HepG2 (cell line): ENCODE data around the gene LRP5. TPM values are rescaled to one million over a fixed set of nuclear protein-coding genes. Genes with fewer than 3 reads are reported as not detected.

Source experiments
- ATAC-seq: fragments of 200-7000 bp; cut with Tn5 transposase; 3 replicates; pipeline ENCODE4 v1.9.1; 2020; ENCODE audit warnings: mild to moderate bottlenecking, moderate library complexity
- BruUV-seq: library from RNA; stranded (reverse); fragments of 400-500 nt; replicated peaks from 2 replicates; lab custom pipeline; 2021; lab: Mats Ljungman, UMichigan
- CTCF ChIA-PET: fragments of 300-600 bp; formaldehyde crosslinking; extraction: SDS; loops from one replicate; lab custom pipeline; 2021; ENCODE audit warnings: low total read pairs, inconsistent platforms, low intra/inter-chr PET ratio; lab: Yijun Ruan, JAX
- POLR2A ChIA-PET: fragments of 350-600 bp; sonication (Branson Sonifier 250); formaldehyde crosslinking; loops from one replicate; lab custom pipeline; 2020; ENCODE audit warnings: antibody characterized with exemption, inconsistent platforms; lab: Yijun Ruan, JAX
- DNase-seq: peaks from one replicate; pipeline ENCODE4 v3.0.0-alpha.2; 2015; ENCODE audit warnings: low spot score
- FAIRE-seq: peaks from 3 replicates; lab custom pipeline; 2011; peaks lifted over from hg19 to GRCh38; lab: Jason Lieb, UNC
- H2AFZ ChIP-seq: one replicate; pipeline ENCODE4 v1.6.1; 2011; ENCODE audit warnings: low read length, inconsistent platforms
- H3K27ac ChIP-seq: fragments of 300-600 bp; 3 replicates; pipeline ENCODE4 v1.8.0; 2011; ENCODE audit warnings: mixed run types, mild to moderate bottlenecking, mixed read lengths, low read length, inconsistent platforms; ENCODE audit not compliant: insufficient read depth; ENCODE audit errors: extremely low read length
- H3K27me3 ChIP-seq, 2 experiments: fragments of 200-600 bp in 1 of 2; 2 replicates in 1 of 2; 3 replicates in 1 of 2; pipeline versions ENCODE4 v1.6.0 to v1.8.0; 2011; ENCODE audit warnings: low read length in 2 of 2, mild to moderate bottlenecking in 2 of 2, moderate library complexity in 2 of 2, inconsistent platforms in 1 of 2; ENCODE audit not compliant: insufficient read depth in 2 of 2, control insufficient read depth in 1 of 2
- H3K36me3 ChIP-seq, 2 experiments: fragments of 200-600 bp in 1 of 2; replicated peaks in 1 of 2; 2 replicates in 1 of 2; 3 replicates in 1 of 2; pipeline versions ENCODE4 v1.5.1 to v1.8.0; 2011; ENCODE audit warnings: low read length in 2 of 2, inconsistent platforms in 1 of 2; ENCODE audit not compliant: insufficient read depth in 2 of 2, control insufficient read depth in 1 of 2
- H3K4me1 ChIP-seq: 2 replicates; pipeline ENCODE4 v1.5.1; 2012; ENCODE audit warnings: low read length, inconsistent platforms; ENCODE audit not compliant: insufficient read depth
- H3K4me2 ChIP-seq: 2 replicates; pipeline ENCODE4 v1.6.0; 2011; ENCODE audit warnings: low read depth, low read length, inconsistent platforms
- H3K4me3 ChIP-seq, 3 experiments: fragments of 200-600 bp in 1 of 3; sonication (generic), shearing (Covaris generic) in 1 of 3; replicated peaks in 1 of 3; 2 replicates each; pipeline ENCODE4 v1.5.1; 2011 to 2016; ENCODE audit warnings: low read length in 3 of 3, inconsistent platforms in 2 of 3, low read depth in 2 of 3, mild to moderate bottlenecking in 2 of 3, control low read depth in 1 of 3, mixed read lengths in 1 of 3; ENCODE audit not compliant: insufficient read depth in 1 of 3
- H3K79me2 ChIP-seq: one replicate; pipeline ENCODE4 v1.6.1; 2011; ENCODE audit warnings: low read length, inconsistent platforms; ENCODE audit not compliant: insufficient read depth
- H3K9ac ChIP-seq: 2 replicates; pipeline ENCODE4 v1.6.0; 2011; ENCODE audit warnings: mild to moderate bottlenecking, low read depth, low read length, inconsistent platforms; ENCODE audit not compliant: insufficient read depth
- H3K9me3 ChIP-seq: 2 replicates; pipeline ENCODE4 v1.5.1; 2012; ENCODE audit warnings: mild to moderate bottlenecking, low read length
- H4K20me1 ChIP-seq: 2 replicates; pipeline ENCODE4 v1.6.0; 2011; ENCODE audit warnings: inconsistent platforms, mild to moderate bottlenecking, low read length, moderate library complexity; ENCODE audit not compliant: insufficient read depth
- AKNA ChIP-seq: sonication (generic); formaldehyde crosslinking; IDR thresholded peaks from 2 replicates; pipeline ENCODE4 v1.4.0; 2020; ENCODE audit warnings: missing genetic modification reagents, borderline replicate concordance
- FLYWCH1 ChIP-seq: sonication (generic); formaldehyde crosslinking; IDR thresholded peaks from 2 replicates; pipeline ENCODE4 v1.8.1; 2023; ENCODE audit warnings: mild to moderate bottlenecking, missing genetic modification reagents
- FOXM1 ChIP-seq: sonication (generic); formaldehyde crosslinking; IDR thresholded peaks from 2 replicates; pipeline ENCODE4 v1.5.0; 2020; ENCODE audit warnings: missing genetic modification reagents
- NR0B2 ChIP-seq: sonication (generic); formaldehyde crosslinking; IDR thresholded peaks from 2 replicates; pipeline ENCODE4 v1.4.0; 2020; ENCODE audit warnings: mild to moderate bottlenecking, missing genetic modification reagents
- TEAD3 ChIP-seq: optimal IDR thresholded peaks from 2 replicates; pipeline ENCODE3; 2016; ENCODE audit warnings: borderline replicate concordance
- ZNF264 ChIP-seq: sonication (generic); formaldehyde crosslinking; IDR thresholded peaks from 2 replicates; pipeline ENCODE4 v1.4.0; 2020; ENCODE audit warnings: missing genetic modification reagents
- ZNF775 ChIP-seq: sonication (generic); formaldehyde crosslinking; IDR thresholded peaks from 2 replicates; pipeline ENCODE4 v1.4.0; 2020; ENCODE audit warnings: missing genetic modification reagents, mild to moderate bottlenecking, moderate library complexity, borderline replicate concordance
- WGBS: methylation state at CpG from one replicate; pipeline ENCODE4 v1.1.6; 2017; ENCODE audit warnings: low lambda C conversion rate; 5-methylcytosine and 5-hydroxymethylcytosine counted together
- in situ Hi-C: cut with HindIII; loops from 2 replicates; pipeline ENCODE4 v1.10.0; 2017; ENCODE audit warnings: low pct_unique_long_range_greater_than_20kb; ENCODE audit not compliant: extremely low pct_ligation_motif_present
- intact Hi-C: fragments of 100-400 bp; cut with micrococcal nuclease; formaldehyde crosslinking; loops from one replicate; pipeline ENCODE4 v1.10.0; 2022; ENCODE audit not compliant: unreplicated experiment
- polyA plus RNA-seq, 8 experiments: library from polyadenylated mRNA; depleted of rRNA in 3 of 8; stranded (reverse) in 7 of 8; unstranded in 1 of 8; fragments of >200 nt; fragmentation: Illumina TruSeq in 4 of 8; extraction: Trizol in 4 of 8; gene quantifications; 2 replicates each; pipeline versions ENCODE4 v1.2.1 to v1.2.3, GENCODE V29; 2011 to 2016; ENCODE audit warnings: low read depth in 4 of 8, missing spikeins in 1 of 8, mixed read lengths in 1 of 8; ENCODE audit not compliant: insufficient read depth in 1 of 8
- total RNA-seq, 5 experiments: library from RNA; depleted of rRNA; stranded (reverse); fragments of >200 nt; fragmentation: Illumina TruSeq; extraction: Trizol; gene quantifications; 2 replicates each; pipeline ENCODE4 v1.2.3, GENCODE V29; 2016; ENCODE audit warnings: low read depth in 1 of 5

The LRP5 gene
- total and polyA plus RNA-seq, 2 of the 13 experiments (the other 11 are each of a cell fraction or from before 2014, with no cell fraction given), result 40.4 to 64.0 TPM

GRCh38 chr11:68365943-68366435 is 53.6 kb downstream of the LRP5 start:
- no peak for FAIRE-seq
- WGBS, result 97% methylated on average over 17 of the region's 19 CpGs
- intact Hi-C loops, result no loop called here
- ChIA-PET CTCF (no interaction called here), POLR2A (no interaction called here)
- Histone ChIP-seq H2AFZ (no peak overlapping the region), H3K4me3 (no peak overlapping the region), H3K79me2 (peaks cover 3% of the 10 kb centered on the region), H3K4me2 (no peak overlapping the region), H3K27me3 (no peaks in the 10 kb centered on the region), H4K20me1 (0 out of 2 replicates have a peak, but pooled peaks cover 8% of the 10 kb centered on the region), H3K4me1 (no peaks in the 10 kb centered on the region), H3K9ac (no peak overlapping the region), H3K36me3 (peaks cover 39 to 61% of the 10 kb centered on the region in 2 experiments), H3K27ac (no peak overlapping the region), H3K9me3 (no peaks in the 10 kb centered on the region)
- TF ChIP-seq ZNF264 (CRISPR knock-in tag) (no peak), FLYWCH1 (CRISPR knock-in tag) (no peak), ZNF775 (CRISPR knock-in tag) (no peak), FOXM1 (CRISPR knock-in tag) (no peak), NR0B2 (CRISPR knock-in tag) (no peak), TEAD3 (CRISPR knock-in tag) (no peak), AKNA (CRISPR knock-in tag) (no peak)
- no TSS peak for BruUV-seq
- in situ Hi-C loops, result no loop called here
- ATAC-seq, result no peak
- no peak for DNase-seq
